Trophoblast cell (in vitro differentiated cells and primary cell): ENCODE measurements around the gene KRT9.

Source experiments
- DNase-seq, 2 donors: peaks; one replicate each; pipeline ENCODE4 v3.0.0-alpha.2; 2016
- H2AFZ ChIP-seq: 2 replicates; pipeline ENCODE4 v1.6.1; 2013; ENCODE audit warnings: low read length, moderate library complexity, mild to moderate bottlenecking; ENCODE audit not compliant: insufficient read depth, poor library complexity
- H2AK5ac ChIP-seq: 2 replicates; pipeline ENCODE4 v1.6.1; 2013; ENCODE audit warnings: mild to moderate bottlenecking, low read length
- H2BK120ac ChIP-seq: 2 replicates; pipeline ENCODE4 v1.6.1; 2013; ENCODE audit warnings: low read length, mild to moderate bottlenecking, moderate library complexity; ENCODE audit not compliant: insufficient read depth, poor library complexity
- H2BK12ac ChIP-seq: 2 replicates; pipeline ENCODE4 v1.6.1; 2013; ENCODE audit warnings: mild to moderate bottlenecking, low read length, moderate library complexity
- H2BK5ac ChIP-seq: 2 replicates; pipeline ENCODE4 v1.6.1; 2013; ENCODE audit warnings: low read length, low read depth, moderate library complexity, mild to moderate bottlenecking; ENCODE audit not compliant: poor library complexity
- H3K14ac ChIP-seq: 2 replicates; pipeline ENCODE4 v1.6.1; 2013; ENCODE audit warnings: mild to moderate bottlenecking, low read length
- H3K18ac ChIP-seq: 2 replicates; pipeline ENCODE4 v1.6.1; 2013; ENCODE audit warnings: mild to moderate bottlenecking, low read length
- H3K23ac ChIP-seq: 2 replicates; pipeline ENCODE4 v1.6.1; 2013; ENCODE audit warnings: low read length
- H3K27ac ChIP-seq: 2 replicates; pipeline ENCODE4 v1.5.1; 2013; ENCODE audit warnings: low read depth, mild to moderate bottlenecking, inconsistent platforms, low read length, moderate library complexity
- H3K27me3 ChIP-seq: 2 replicates; pipeline ENCODE4 v1.6.1; 2013; ENCODE audit warnings: inconsistent platforms, mild to moderate bottlenecking, low read length, moderate library complexity; ENCODE audit not compliant: insufficient read depth
- H3K36me3 ChIP-seq, 2 experiments: 1 replicate in 1 of 2; 2 replicates in 1 of 2; pipeline ENCODE4 v1.6.1; 2013; ENCODE audit warnings: low read length in 2 of 2, mild to moderate bottlenecking in 2 of 2, moderate library complexity in 1 of 2; ENCODE audit not compliant: insufficient read depth in 2 of 2, control insufficient read depth in 1 of 2
- H3K4ac ChIP-seq: 2 replicates; pipeline ENCODE4 v1.6.1; 2013; ENCODE audit warnings: low read depth, mild to moderate bottlenecking, low read length, moderate library complexity
- H3K4me1 ChIP-seq, 2 experiments: 1 replicate in 1 of 2; 2 replicates in 1 of 2; pipeline ENCODE4 v1.6.1; 2013; ENCODE audit warnings: low read length in 2 of 2, mild to moderate bottlenecking in 2 of 2, moderate library complexity in 1 of 2; ENCODE audit not compliant: insufficient read depth in 2 of 2, control insufficient read depth in 1 of 2
- H3K4me2 ChIP-seq: 2 replicates; pipeline ENCODE4 v1.6.1; 2013; ENCODE audit warnings: inconsistent platforms, mild to moderate bottlenecking, low read length, moderate library complexity
- H3K4me3 ChIP-seq: 2 replicates; pipeline ENCODE4 v1.5.1; 2013; ENCODE audit warnings: mild to moderate bottlenecking, low read depth, low read length, inconsistent platforms
- H3K79me1 ChIP-seq: one replicate; pipeline ENCODE4 v1.6.1; 2013; ENCODE audit warnings: low read length
- H3K79me2 ChIP-seq: 2 replicates; pipeline ENCODE4 v1.6.1; 2013; ENCODE audit warnings: low read length, mild to moderate bottlenecking; ENCODE audit not compliant: control insufficient read depth, insufficient read depth, poor library complexity
- H3K9ac ChIP-seq: 2 replicates; pipeline ENCODE4 v1.6.1; 2013; ENCODE audit warnings: mild to moderate bottlenecking, low read length
- H3K9me3 ChIP-seq: 2 replicates; pipeline ENCODE4 v1.6.1; 2013; ENCODE audit warnings: low read depth, mild to moderate bottlenecking, control low read depth, inconsistent platforms, low read length; ENCODE audit not compliant: insufficient read depth
- H4K12ac ChIP-seq: 2 replicates; pipeline ENCODE4 v1.6.1; 2013; ENCODE audit warnings: low read depth, mild to moderate bottlenecking, low read length, moderate library complexity
- H4K8ac ChIP-seq: 2 replicates; pipeline ENCODE4 v1.6.1; 2013; ENCODE audit warnings: low read depth, mild to moderate bottlenecking, low read length, moderate library complexity
- H4K91ac ChIP-seq: one replicate; pipeline ENCODE4 v1.6.1; 2013; ENCODE audit warnings: low read depth, mild to moderate bottlenecking, low read length, moderate library complexity
- WGBS: extraction: QIAGEN DNeasy Blood & Tissue Kit; methylation state at CpG from one replicate; pipeline ENCODE4 v1.1.7; 2013; ENCODE audit warnings: missing lambda C conversion rate; ENCODE audit not compliant: insufficient read length, insufficient coverage; ENCODE audit errors: extremely low coverage; 5-methylcytosine and 5-hydroxymethylcytosine counted together

KRT9 gene

GRCh38 chr17:41516147-41516829 is 55.6 kb downstream of the KRT9 start:
- Histone ChIP-seq H3K27me3 (no peaks in the 10 kb centered on the region), H3K27ac (no peak overlapping the region), H3K79me2 (no peaks in the 10 kb centered on the region), H3K4me1 (peaks cover 2 to 4% of the 10 kb centered on the region in 2 experiments), H3K4me3 (no peak overlapping the region), H4K12ac (no peak overlapping the region), H4K91ac (no peak overlapping the region), H3K18ac (no peak overlapping the region), H3K79me1 (no peaks in the 10 kb centered on the region), H3K9ac (no peak overlapping the region), H3K9me3 (peaks cover 2% of the 10 kb centered on the region), H3K4ac (no peak overlapping the region), H3K4me2 (no peak overlapping the region), H4K8ac (no peak overlapping the region), H3K36me3 (no peaks in the 10 kb centered on the region), H3K14ac (no peak overlapping the region), H3K23ac (no peak overlapping the region), H2AK5ac (no peak overlapping the region), H2AFZ (no peak overlapping the region), H2BK5ac (no peak overlapping the region), H2BK120ac (no peak overlapping the region), H2BK12ac (no peak overlapping the region)
- no peak for DNase-seq
- WGBS = no CpG with 5 or more reads among the region's 14 CpGs
